Stimulated activated CD4-positive, alpha-beta T cell treated with anti-CD3 and anti-CD28 coated beads, TNF-alpha, amount 100 ng/mL, for 48 hours (primary cell): ENCODE data around the gene KAZN.
"Not testable (repeated sequence)": the region's sequence is repeated elsewhere in the genome, so short reads cannot be mapped to it uniquely, and the experiment has no call there.

Source experiments
- DNase-seq, 3 donors: peaks; one replicate each; pipeline ENCODE4 v3.0.0-alpha.2; 2020; ENCODE audit warnings: low read depth in 3 of 3

Gene KAZN

GRCh38 chr1:15135604-15136003 lies 537.1 kb downstream of the KAZN start:
- DNase-seq: not testable (repeated sequence)

- no peak for DNase-seq
These were observed 539.3 kb downstream of the KAZN start for GRCh38 chr1:15137809-15138208.

GRCh38 chr1:15139654-15140350 lies 541.3 kb downstream of the KAZN start:
- DNase-seq: no peak

GRCh38 chr1:15141935-15142539 lies 543.6 kb downstream of the KAZN start:
- no peak for DNase-seq

- DNase-seq: no peak
These were observed 546.8 kb downstream of the KAZN start for GRCh38 chr1:15145327-15145726.

GRCh38 chr1:15146142-15146680 lies 547.7 kb downstream of the KAZN start:
- DNase-seq: no peak

- no peak for DNase-seq
These were observed 548.5 kb downstream of the KAZN start for GRCh38 chr1:15146971-15147376.

GRCh38 chr1:15148004-15148403 lies 549.5 kb downstream of the KAZN start:
- DNase-seq: no peak

- DNase-seq: no peak
These were observed 550.0 kb downstream of the KAZN start for GRCh38 chr1:15148475-15148874.

- DNase-seq: no peak
These were observed 550.5 kb downstream of the KAZN start for GRCh38 chr1:15148941-15149340.

- no peak for DNase-seq
These were observed 551.9 kb downstream of the KAZN start for GRCh38 chr1:15150376-15150775.

- no peak for DNase-seq
These were observed 552.9 kb downstream of the KAZN start for GRCh38 chr1:15151377-15151806.

GRCh38 chr1:15151871-15152270 lies 553.4 kb downstream of the KAZN start:
- DNase-seq: no peak

- peak in 1 of 3 donors; percentile 11 for DNase-seq
These were observed 554.1 kb downstream of the KAZN start for GRCh38 chr1:15152318-15153183.

- DNase-seq: no peak
These were observed 554.8 kb downstream of the KAZN start, which contains the start of gene TMEM51 for GRCh38 chr1:15153184-15153841. TMEM51 (plus strand) TSS chr1:15153747; CDS start chr1:15215088, 61,341 bp downstream.

- peak in 2 of 3 donors; percentile 20 to 23 for DNase-seq
These were observed 555.5 kb downstream of the KAZN start for GRCh38 chr1:15153842-15154479.

- no peak for DNase-seq
These were observed 556.1 kb downstream of the KAZN start for GRCh38 chr1:15154480-15155036.

GRCh38 chr1:15155191-15155590 lies 556.7 kb downstream of the KAZN start:
- no peak for DNase-seq

- DNase-seq: no peak
These were observed 557.6 kb downstream of the KAZN start for GRCh38 chr1:15155888-15156741.
